H1 (cell line): Measurements from ENCODE around the gene NKAIN2.

Source experiments
- CTCF ChIP-seq, 3 experiments: IDR thresholded peaks; 1 replicate in 2 of 3; 2 replicates in 1 of 3; pipeline versions ENCODE4 v1.5.1 to v1.6.1; 2011; ENCODE audit warnings: low read length in 3 of 3, mild to moderate bottlenecking in 3 of 3, inconsistent platforms in 2 of 3, low read depth in 1 of 3, moderate library complexity in 1 of 3; ENCODE audit not compliant: insufficient read depth in 1 of 3; ENCODE audit errors: control extremely low read depth in 1 of 3
- EP300 ChIP-seq, 2 experiments: IDR thresholded peaks; 1 replicate in 1 of 2; 2 replicates in 1 of 2; pipeline ENCODE4 v1.6.1; 2011 to 2012; ENCODE audit warnings: low read depth in 2 of 2, low read length in 2 of 2, mild to moderate bottlenecking in 2 of 2, borderline replicate concordance in 1 of 2, inconsistent platforms in 1 of 2, moderate library complexity in 1 of 2

DNA sequence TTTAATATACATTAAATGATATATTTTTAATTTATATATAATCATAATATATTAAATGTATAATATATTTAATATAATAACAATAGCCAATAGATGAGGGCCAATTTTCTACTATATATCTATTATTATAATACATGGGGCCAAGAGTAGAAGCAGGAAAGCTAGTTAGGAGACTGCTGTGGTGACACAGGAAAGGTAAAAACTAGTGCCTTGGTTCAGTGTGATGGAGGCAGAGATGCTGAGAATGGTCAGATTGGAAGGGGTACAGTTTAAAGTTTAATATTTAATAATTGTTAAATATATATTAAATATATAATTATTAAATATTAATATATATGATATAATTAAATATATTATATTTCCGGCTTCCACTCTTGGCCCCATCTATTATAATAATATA, 1055.7 kb downstream of the NKAIN2 start:
- TF ChIP-seq EP300 (IDR thresholded peaks at IDR 0.05; ENCODE audit: borderline replicate concordance in 1 of 2, low read depth in 2 of 2, low read length in 2 of 2): no peak
- TF ChIP-seq CTCF (IDR thresholded peaks at IDR 0.05; ENCODE audit: control extremely low read depth in 1 of 3, insufficient read depth in 1 of 3, low read depth in 1 of 3, low read length in 3 of 3): no peak
